ENCODE data around the gene AMER3. TPM values are rescaled to one million over a fixed set of nuclear protein-coding genes. Genes with fewer than 3 reads are reported as not detected.

The AMER3 gene
- total and polyA plus RNA-seq, 2 experiments from 2014 or later, result 0.05 to 0.49 TPM

- H3K4me1 ChIP-seq (ENCODE audit: insufficient read depth), result peaks cover 10% of the 10 kb centered on the region
- H3K27ac Mint-ChIP-seq, result no peak overlapping the region
- H3K36me3 Mint-ChIP-seq (ENCODE audit: low read depth), result no peaks in the 10 kb centered on the region; the same call in 2 of the 3 replicates
- ATAC-seq, result peak; percentile 18
- peaks cover 16% of the 10 kb centered on the region for H3K4me1 Mint-ChIP-seq
- no peaks in the 10 kb centered on the region for H3K36me3 ChIP-seq (ENCODE audit: insufficient read depth)
- TF ChIP-seq EZH2 (IDR thresholded peaks at IDR 0.05; ENCODE audit: low read depth, unreplicated experiment) (no peak), POLR2AphosphoS5 (IDR thresholded peaks at IDR 0.05; ENCODE audit: low read depth) (no peak), ZNF462 (CRISPR knock-in tag; IDR thresholded peaks at IDR 0.05) (no peak), ZNF114 (CRISPR knock-in tag; IDR thresholded peaks at IDR 0.05) (no peak), ETS1 (IDR thresholded peaks at IDR 0.05) (no peak)
- H3K27ac ChIP-seq (ENCODE audit: low read depth), result no peak overlapping the region
- H3K79me2 ChIP-seq (replicated peaks; ENCODE audit: insufficient read depth), result no peaks in the 10 kb centered on the region
- H3F3A ChIP-seq (replicated peaks; ENCODE audit: low read depth), result no peaks in the 10 kb centered on the region
- H3K4me2 ChIP-seq, result peak overlapping the region; percentile 91
- no peaks in the 10 kb centered on the region for H3K9me2 ChIP-seq (ENCODE audit: insufficient read depth)
- H3K27me3 ChIP-seq (ENCODE audit: insufficient read depth), result peaks cover 42% of the 10 kb centered on the region
- no peak for DNase-seq (ENCODE audit: low spot score)
- no peaks in the 10 kb centered on the region; the same call in 2 of the 3 replicates for H3K9me3 Mint-ChIP-seq
- H3K4me3 ChIP-seq, result peak overlapping the region; percentile 74
- peaks cover 37% of the 10 kb centered on the region for H3K27me3 Mint-ChIP-seq (ENCODE audit: insufficient read depth, low read depth, poor library complexity)
- H4K20me1 ChIP-seq (replicated peaks; ENCODE audit: insufficient read depth), result no peaks in the 10 kb centered on the region; the same call in none of the 2 replicates
- H2AFZ ChIP-seq, result peak overlapping the region; percentile 78; the same call in 1 of the 2 replicates
- peak overlapping the region; percentile 77 for H3K4me3 Mint-ChIP-seq
Measured at GRCh38 chr2:130756874-130757668, 1.7 kb downstream of the AMER3 start.
